Natural killer cell (primary cell): ENCODE measurements around the gene PTPRN2. TPM values are rescaled to one million over a fixed set of nuclear protein-coding genes. Genes with fewer than 3 reads are reported as not detected.

Experiments
- ATAC-seq, 3 donors: fragments of 150-1000 bp in 2 of 3; fragments of 200-7000 bp in 1 of 3; cut with Tn5 transposase; 1 replicate in 1 of 3; 2 replicates in 2 of 3; pipeline ENCODE4 v1.10.0; 2021; ENCODE audit warnings: mild to moderate bottlenecking in 2 of 3, moderate library complexity in 2 of 3
- DNase-seq, 2 donors: peaks; one replicate each; pipeline versions ENCODE4 v3.0.0 to v3.0.0-alpha.2; 2013 to 2021; ENCODE audit warnings: mixed read lengths in 1 of 2
- H3K27ac ChIP-seq: one replicate; pipeline ENCODE4 v1.5.1; 2013; ENCODE audit warnings: mild to moderate bottlenecking, low read length
- H3K27me3 ChIP-seq: one replicate; pipeline ENCODE4 v1.6.1; 2013; ENCODE audit warnings: low read length; ENCODE audit not compliant: control insufficient read depth, insufficient read depth
- H3K36me3 ChIP-seq: one replicate; pipeline ENCODE4 v1.6.1; 2013; ENCODE audit warnings: low read length; ENCODE audit not compliant: control insufficient read depth, insufficient read depth
- H3K4me1 ChIP-seq: one replicate; pipeline ENCODE4 v1.6.1; 2013; ENCODE audit warnings: low read length; ENCODE audit not compliant: control insufficient read depth, insufficient read depth
- H3K4me3 ChIP-seq: one replicate; pipeline ENCODE4 v1.5.1; 2013; ENCODE audit warnings: low read length
- H3K9me3 ChIP-seq: one replicate; pipeline ENCODE4 v1.6.1; 2013; ENCODE audit warnings: low read length; ENCODE audit not compliant: control insufficient read depth, insufficient read depth
- H3K27ac Mint-ChIP-seq, 2 donors: one replicate each; pipeline ENCODE4 v1.8.0; 2022; ENCODE audit warnings: mild to moderate bottlenecking in 2 of 2, mixed read lengths in 2 of 2, moderate library complexity in 1 of 2
- H3K27me3 Mint-ChIP-seq, 2 donors: one replicate each; pipeline ENCODE4 v1.8.0; 2022; ENCODE audit warnings: low read depth in 2 of 2, mixed read lengths in 2 of 2
- H3K36me3 Mint-ChIP-seq: one replicate; pipeline ENCODE4 v1.8.0; 2022; ENCODE audit warnings: mixed read lengths
- H3K4me1 Mint-ChIP-seq, 2 donors: one replicate each; pipeline ENCODE4 v1.8.0; 2022; ENCODE audit warnings: mixed read lengths in 2 of 2
- H3K4me3 Mint-ChIP-seq: one replicate; pipeline ENCODE4 v1.8.0; 2022; ENCODE audit warnings: mild to moderate bottlenecking, moderate library complexity, mixed read lengths
- H3K9me3 Mint-ChIP-seq, 2 donors: one replicate each; pipeline ENCODE4 v1.8.0; 2022; ENCODE audit warnings: mixed read lengths in 2 of 2
- WGBS: methylation state at CpG from one replicate; pipeline ENCODE4 v1.1.7; 2013; ENCODE audit warnings: missing lambda C conversion rate; ENCODE audit not compliant: insufficient coverage; 5-methylcytosine and 5-hydroxymethylcytosine counted together
- intact Hi-C: fragments of 100-400 bp; cut with micrococcal nuclease; formaldehyde crosslinking; loops from one replicate; pipeline ENCODE4 v1.14.2; 2022
- total RNA-seq, 4 donors: library from RNA; stranded (reverse); fragments of 120-200 nt in 1 of 4; gene quantifications; one replicate each; pipeline versions ENCODE4 v1.2.3 to v1.2.4, GENCODE V29; 2013 to 2022
- TF ChIP-seq, protein P1 (sequence below): fragments of 200-600 bp; IDR thresholded peaks from one replicate; pipeline ENCODE4 v1.8.0; 2022; ENCODE audit warnings: antibody characterized with exemption

PTPRN2 gene
- total RNA-seq, 3 donors from 2014 or later (not counting 1 experiment from before 2014, with no cell fraction given), result 1.3 to 2.5 (median 1.9) TPM

GRCh38 chr7:157532068-157532467, 1055.6 kb downstream of the PTPRN2 start:
- intact Hi-C loops, result no loop called here
- Histone ChIP-seq H3K27me3 (no peaks in the 10 kb centered on the region), H3K4me3 (no peak overlapping the region), H3K9me3 (no peaks in the 10 kb centered on the region), H3K36me3 (no peaks in the 10 kb centered on the region), H3K4me1 (no peaks in the 10 kb centered on the region), H3K27ac (no peak overlapping the region)
- H3K4me1 Mint-ChIP-seq, result no peaks in the 10 kb centered on the region
- H3K27ac Mint-ChIP-seq, result no peak overlapping the region
- peaks cover 5 to 12% of the 10 kb centered on the region in 2 donors for H3K9me3 Mint-ChIP-seq
- DNase-seq (no peak), ATAC-seq (no peak)
- WGBS, result 98% methylated on average over 3 of the region's 3 CpGs
- H3K4me3 Mint-ChIP-seq, result no peak overlapping the region
- H3K27me3 Mint-ChIP-seq, result peaks cover 6 to 7% of the 10 kb centered on the region in 2 donors
- TF ChIP-seq, protein P1, sequence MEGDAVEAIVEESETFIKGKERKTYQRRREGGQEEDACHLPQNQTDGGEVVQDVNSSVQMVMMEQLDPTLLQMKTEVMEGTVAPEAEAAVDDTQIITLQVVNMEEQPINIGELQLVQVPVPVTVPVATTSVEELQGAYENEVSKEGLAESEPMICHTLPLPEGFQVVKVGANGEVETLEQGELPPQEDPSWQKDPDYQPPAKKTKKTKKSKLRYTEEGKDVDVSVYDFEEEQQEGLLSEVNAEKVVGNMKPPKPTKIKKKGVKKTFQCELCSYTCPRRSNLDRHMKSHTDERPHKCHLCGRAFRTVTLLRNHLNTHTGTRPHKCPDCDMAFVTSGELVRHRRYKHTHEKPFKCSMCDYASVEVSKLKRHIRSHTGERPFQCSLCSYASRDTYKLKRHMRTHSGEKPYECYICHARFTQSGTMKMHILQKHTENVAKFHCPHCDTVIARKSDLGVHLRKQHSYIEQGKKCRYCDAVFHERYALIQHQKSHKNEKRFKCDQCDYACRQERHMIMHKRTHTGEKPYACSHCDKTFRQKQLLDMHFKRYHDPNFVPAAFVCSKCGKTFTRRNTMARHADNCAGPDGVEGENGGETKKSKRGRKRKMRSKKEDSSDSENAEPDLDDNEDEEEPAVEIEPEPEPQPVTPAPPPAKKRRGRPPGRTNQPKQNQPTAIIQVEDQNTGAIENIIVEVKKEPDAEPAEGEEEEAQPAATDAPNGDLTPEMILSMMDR, result no peak
- peaks cover 13% of the 10 kb centered on the region for H3K36me3 Mint-ChIP-seq

DNA sequence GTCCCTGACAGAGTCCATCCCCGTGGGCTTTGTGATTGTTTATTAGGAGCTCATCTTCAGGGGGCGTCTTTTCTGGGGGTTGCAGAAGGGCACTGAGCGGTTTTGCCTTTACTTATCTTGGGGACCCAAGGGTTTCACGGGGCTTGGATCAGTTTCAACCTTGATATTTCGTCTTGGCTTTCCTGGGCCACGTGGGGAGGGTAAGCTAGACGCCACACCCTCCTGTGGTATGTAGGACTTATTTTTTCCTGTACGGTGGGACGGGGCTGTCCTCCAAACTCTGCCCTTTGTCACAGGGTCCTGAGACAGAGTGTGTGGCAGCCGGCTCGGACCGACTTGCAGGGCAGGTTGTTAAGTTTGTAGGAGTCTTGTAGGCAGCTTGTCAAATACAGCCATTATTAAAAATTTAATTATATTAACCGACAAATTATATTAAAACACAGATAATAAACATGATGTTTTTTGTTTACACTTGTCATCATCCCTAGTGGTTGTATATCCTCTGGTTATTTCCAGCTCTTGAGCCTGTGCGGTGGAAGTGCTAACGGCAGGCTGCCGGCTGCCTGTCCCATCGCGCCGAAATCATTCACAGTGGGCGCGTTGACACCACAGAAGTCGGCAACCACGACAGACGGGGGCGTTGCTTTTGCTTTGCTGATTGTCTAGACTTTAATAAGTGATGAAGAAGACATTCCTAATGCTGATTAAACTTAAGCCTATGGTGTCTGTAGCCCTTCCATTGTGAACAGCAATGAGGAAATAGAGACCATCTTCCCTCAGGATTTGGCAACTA, 1057.7 kb downstream of the PTPRN2 start:
- DNase-seq, result peak in 1 of 2 donors; percentile 1
- H3K36me3 ChIP-seq, result no peaks in the 10 kb centered on the region
- H3K4me3 ChIP-seq, result no peak overlapping the region
- Mint-ChIP-seq H3K4me3 (no peak overlapping the region), H3K9me3 (peaks cover 5 to 12% of the 10 kb centered on the region in 2 donors), H3K27ac (no peak overlapping the region), H3K36me3 (peaks cover 13% of the 10 kb centered on the region), H3K4me1 (no peaks in the 10 kb centered on the region), H3K27me3 (peaks cover 17 to 20% of the 10 kb centered on the region in 2 donors)
- H3K9me3 ChIP-seq, result no peaks in the 10 kb centered on the region
- ATAC-seq, result no peak
- H3K27ac ChIP-seq, result no peak overlapping the region
- H3K4me1 ChIP-seq, result no peaks in the 10 kb centered on the region
- H3K27me3 ChIP-seq, result no peaks in the 10 kb centered on the region
- intact Hi-C loops, result no loop called here
- TF ChIP-seq, protein P1, result no peak
- WGBS, result 82% methylated on average over 20 of the region's 25 CpGs

GRCh38 chr7:157528785-157529341, 1058.8 kb downstream of the PTPRN2 start:
- intact Hi-C loops, result no loop called here
- Mint-ChIP-seq H3K27me3 (peaks cover 19 to 23% of the 10 kb centered on the region in 2 donors), H3K27ac (no peak overlapping the region), H3K36me3 (peaks cover 13% of the 10 kb centered on the region), H3K4me1 (no peaks in the 10 kb centered on the region), H3K4me3 (no peak overlapping the region), H3K9me3 (peaks cover 5 to 12% of the 10 kb centered on the region in 2 donors)
- H3K27ac ChIP-seq, result no peak overlapping the region
- no peaks in the 10 kb centered on the region for H3K27me3 ChIP-seq
- DNase-seq (no peak), ATAC-seq (peak in 1 of 3 donors; percentile 25)
- H3K4me1 ChIP-seq, result no peaks in the 10 kb centered on the region
- H3K9me3 ChIP-seq, result no peaks in the 10 kb centered on the region
- WGBS, result 70% methylated on average over 19 of the region's 19 CpGs
- no peaks in the 10 kb centered on the region for H3K36me3 ChIP-seq
- TF ChIP-seq, protein P1, result no peak
- no peak overlapping the region for H3K4me3 ChIP-seq
